Measurements from ENCODE around the gene EMC6. TPM values are rescaled to one million over a fixed set of nuclear protein-coding genes. Genes with fewer than 3 reads are reported as not detected.

EMC6 gene
- total and polyA plus RNA-seq, 2 of the 4 experiments (the other 2 are of a cell fraction): 10.9 to 80.5 TPM

GRCh38 chr17:3647769-3648555, 20.6 kb upstream of the EMC6 start:
- ATAC-seq (ENCODE audit: low read depth): peak; percentile 94
- Histone ChIP-seq H3K4me3 (ENCODE audit: insufficient read depth, low read depth, low read length) (no peak overlapping the region), H2AK5ac (ENCODE audit: low read depth, low read length) (no peak overlapping the region), H3K36me3 (ENCODE audit: control insufficient read depth, insufficient read depth, low read length) (peaks cover 17% of the 10 kb centered on the region), H3K14ac (replicated peaks; ENCODE audit: low read depth, low read length) (no peak overlapping the region), H4K91ac (ENCODE audit: insufficient read depth, low read depth, low read length) (no peak overlapping the region), H3K27ac (ENCODE audit: insufficient read depth, low read length) (no peak overlapping the region), H3K9me1 (ENCODE audit: insufficient read depth, low read length) (no peaks in the 10 kb centered on the region), H3K79me1 (ENCODE audit: low read depth in 1 of 2, low read length in 2 of 2) (no peaks in the 10 kb centered on the region), H3K18ac (ENCODE audit: low read depth, low read length) (no peak overlapping the region), H3K27me3 (ENCODE audit: control insufficient read depth, insufficient read depth, low read length) (no peaks in the 10 kb centered on the region), H3K4ac (ENCODE audit: low read depth, low read length) (no peak overlapping the region), H3K9ac (ENCODE audit: low read depth, low read length) (no peak overlapping the region), H2BK5ac (ENCODE audit: low read depth, low read length, poor library complexity, severe bottlenecking) (no peak overlapping the region), H4K20me1 (ENCODE audit: insufficient read depth, low read length) (no peaks in the 10 kb centered on the region), H3K4me1 (ENCODE audit: control insufficient read depth, insufficient read depth, low read length) (no peaks in the 10 kb centered on the region), H3K23ac (ENCODE audit: low read depth, low read length) (no peak overlapping the region), H2BK15ac (ENCODE audit: low read depth, low read length) (no peak overlapping the region), H2BK20ac (ENCODE audit: low read depth, low read length) (no peak overlapping the region), H3K4me2 (ENCODE audit: low read depth, low read length) (no peak overlapping the region), H4K8ac (ENCODE audit: low read depth in 2 of 2, low read length in 2 of 2) (no peak overlapping the region), H4K5ac (ENCODE audit: low read depth, low read length) (no peak overlapping the region), H2AK9ac (replicated peaks; ENCODE audit: low read depth, low read length, poor library complexity) (no peak overlapping the region), H3K9me3 (ENCODE audit: control insufficient read depth, insufficient read depth, low read length) (no peaks in the 10 kb centered on the region), H2AFZ (replicated peaks; ENCODE audit: low read length, poor library complexity) (peak overlapping the region; percentile 75), H2BK120ac (ENCODE audit: low read depth, low read length) (no peak overlapping the region), H3K56ac (ENCODE audit: extremely low read depth, insufficient read depth, low read length) (no peak overlapping the region)
- dilution Hi-C loops (cut with HindIII; ENCODE audit: low sequenced_read_pairs, unreplicated experiment) (no loop called here), in situ Hi-C loops (cut with MboI; ENCODE audit: low sequenced_read_pairs) (loop anchor here (10.0 kb wide), 2 partner anchors 603 to 813 kb away; no protein-coding TSS in a partner anchor), intact Hi-C loops (cut with micrococcal nuclease) (loop anchor here (5.0 kb wide), 1 partner anchor 601 kb away; no protein-coding TSS in a partner anchor)
- ChIA-PET POLR2A (ENCODE audit: unreplicated experiment) (no interaction called here), CTCF (interaction anchor here (1.5 to 1.6 kb wide), 2 partner anchors 11 to 113 kb away, joined by 5 to 10 read pairs; partner anchors contain the start of genes CTNS and SHPK)
- WGBS, 2 experiments (ENCODE audit: extremely low coverage in 2 of 2, insufficient read length in 1 of 2): 63% methylated on average over 9 of the region's 20 CpGs; no CpG with 5 or more reads in 1 of the 2 experiments
- TF ChIP-seq MAFK (IDR thresholded peaks at IDR 0.05; ENCODE audit: low read depth, low read length): no peak
- no peak for TF ChIP-seq RCOR1 (IDR thresholded peaks at IDR 0.05; ENCODE audit: insufficient replicate concordance, low read length)
- TF ChIP-seq RAD21 (IDR thresholded peaks at IDR 0.05; ENCODE audit: low read length): peak; percentile 48
- TF ChIP-seq MXI1 (IDR thresholded peaks at IDR 0.05; ENCODE audit: borderline replicate concordance, low read depth, low read length): no peak
- TF ChIP-seq RFX5 (IDR thresholded peaks at IDR 0.05; ENCODE audit: low read depth, low read length): no peak
- no peak for TF ChIP-seq BHLHE40 (IDR thresholded peaks at IDR 0.05; ENCODE audit: low read depth, low read length)
- TF ChIP-seq MAZ (IDR thresholded peaks at IDR 0.05; ENCODE audit: borderline replicate concordance, low read depth, low read length): no peak; the same call in 1 of the 2 replicates
- TF ChIP-seq SMC3 (IDR thresholded peaks at IDR 0.05; ENCODE audit: low read depth, low read length): peak; percentile 53
- TF ChIP-seq CTCF (conservative IDR thresholded peaks at IDR 0.05; ENCODE audit: low read depth, low read length): peak; percentile 49
- peak; percentile 55 for DNase-seq
- BruUV-seq (replicated peaks): no TSS peak
